ENCODE measurements around the gene VPS41. TPM values are rescaled to one million over a fixed set of nuclear protein-coding genes. Genes with fewer than 3 reads are reported as not detected.

Gene VPS41
- total and polyA plus RNA-seq, 4 donors: 9.2 to 24.1 (median 16.1) TPM

GRCh38 chr7:38938001-38938485, 29.1 kb upstream of the VPS41 start:
- Histone ChIP-seq H3K9ac (ENCODE audit: low read depth in 1 of 2, low read length in 2 of 2) (no peak overlapping the region), H3K4me1 (ENCODE audit: control insufficient read depth in 4 of 4, insufficient read depth in 4 of 4, low read length in 3 of 4) (peaks cover 0 to 10% (median 4%) of the 10 kb centered on the region in 4 donors), H3K36me3 (ENCODE audit: control insufficient read depth in 4 of 4, insufficient read depth in 3 of 4, low read depth in 1 of 4, low read length in 3 of 4) (no peaks in the 10 kb centered on the region), H3K27ac (ENCODE audit: low read depth in 1 of 2, low read length in 2 of 2) (no peak overlapping the region), H3K9me3 (ENCODE audit: control insufficient read depth in 4 of 4, low read length in 3 of 4) (no peaks in the 10 kb centered on the region), H3K4me3 (ENCODE audit: low read depth in 1 of 3, low read length in 3 of 3) (no peak overlapping the region), H3K27me3 (ENCODE audit: control insufficient read depth in 4 of 4, insufficient read depth in 4 of 4, low read length in 3 of 4) (no peaks in the 10 kb centered on the region)
- TF ChIP-seq, protein P1, sequence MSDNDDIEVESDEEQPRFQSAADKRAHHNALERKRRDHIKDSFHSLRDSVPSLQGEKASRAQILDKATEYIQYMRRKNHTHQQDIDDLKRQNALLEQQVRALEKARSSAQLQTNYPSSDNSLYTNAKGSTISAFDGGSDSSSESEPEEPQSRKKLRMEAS (IDR thresholded peaks at IDR 0.05): no peak
- TF ChIP-seq ATF3 (IDR thresholded peaks at IDR 0.05): no peak
- no peak for TF ChIP-seq FOXA2 (IDR thresholded peaks at IDR 0.05)
- TF ChIP-seq, protein P2, sequence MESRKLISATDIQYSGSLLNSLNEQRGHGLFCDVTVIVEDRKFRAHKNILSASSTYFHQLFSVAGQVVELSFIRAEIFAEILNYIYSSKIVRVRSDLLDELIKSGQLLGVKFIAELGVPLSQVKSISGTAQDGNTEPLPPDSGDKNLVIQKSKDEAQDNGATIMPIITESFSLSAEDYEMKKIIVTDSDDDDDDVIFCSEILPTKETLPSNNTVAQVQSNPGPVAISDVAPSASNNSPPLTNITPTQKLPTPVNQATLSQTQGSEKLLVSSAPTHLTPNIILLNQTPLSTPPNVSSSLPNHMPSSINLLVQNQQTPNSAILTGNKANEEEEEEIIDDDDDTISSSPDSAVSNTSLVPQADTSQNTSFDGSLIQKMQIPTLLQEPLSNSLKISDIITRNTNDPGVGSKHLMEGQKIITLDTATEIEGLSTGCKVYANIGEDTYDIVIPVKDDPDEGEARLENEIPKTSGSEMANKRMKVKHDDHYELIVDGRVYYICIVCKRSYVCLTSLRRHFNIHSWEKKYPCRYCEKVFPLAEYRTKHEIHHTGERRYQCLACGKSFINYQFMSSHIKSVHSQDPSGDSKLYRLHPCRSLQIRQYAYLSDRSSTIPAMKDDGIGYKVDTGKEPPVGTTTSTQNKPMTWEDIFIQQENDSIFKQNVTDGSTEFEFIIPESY (IDR thresholded peaks at IDR 0.05): no peak
- TF ChIP-seq, protein P3, sequence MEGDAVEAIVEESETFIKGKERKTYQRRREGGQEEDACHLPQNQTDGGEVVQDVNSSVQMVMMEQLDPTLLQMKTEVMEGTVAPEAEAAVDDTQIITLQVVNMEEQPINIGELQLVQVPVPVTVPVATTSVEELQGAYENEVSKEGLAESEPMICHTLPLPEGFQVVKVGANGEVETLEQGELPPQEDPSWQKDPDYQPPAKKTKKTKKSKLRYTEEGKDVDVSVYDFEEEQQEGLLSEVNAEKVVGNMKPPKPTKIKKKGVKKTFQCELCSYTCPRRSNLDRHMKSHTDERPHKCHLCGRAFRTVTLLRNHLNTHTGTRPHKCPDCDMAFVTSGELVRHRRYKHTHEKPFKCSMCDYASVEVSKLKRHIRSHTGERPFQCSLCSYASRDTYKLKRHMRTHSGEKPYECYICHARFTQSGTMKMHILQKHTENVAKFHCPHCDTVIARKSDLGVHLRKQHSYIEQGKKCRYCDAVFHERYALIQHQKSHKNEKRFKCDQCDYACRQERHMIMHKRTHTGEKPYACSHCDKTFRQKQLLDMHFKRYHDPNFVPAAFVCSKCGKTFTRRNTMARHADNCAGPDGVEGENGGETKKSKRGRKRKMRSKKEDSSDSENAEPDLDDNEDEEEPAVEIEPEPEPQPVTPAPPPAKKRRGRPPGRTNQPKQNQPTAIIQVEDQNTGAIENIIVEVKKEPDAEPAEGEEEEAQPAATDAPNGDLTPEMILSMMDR (IDR thresholded peaks at IDR 0.05; ENCODE audit: low read depth, low read length, missing input control): no peak
- no peak for TF ChIP-seq SP1 (IDR thresholded peaks at IDR 0.05)
- TF ChIP-seq, protein P4, sequence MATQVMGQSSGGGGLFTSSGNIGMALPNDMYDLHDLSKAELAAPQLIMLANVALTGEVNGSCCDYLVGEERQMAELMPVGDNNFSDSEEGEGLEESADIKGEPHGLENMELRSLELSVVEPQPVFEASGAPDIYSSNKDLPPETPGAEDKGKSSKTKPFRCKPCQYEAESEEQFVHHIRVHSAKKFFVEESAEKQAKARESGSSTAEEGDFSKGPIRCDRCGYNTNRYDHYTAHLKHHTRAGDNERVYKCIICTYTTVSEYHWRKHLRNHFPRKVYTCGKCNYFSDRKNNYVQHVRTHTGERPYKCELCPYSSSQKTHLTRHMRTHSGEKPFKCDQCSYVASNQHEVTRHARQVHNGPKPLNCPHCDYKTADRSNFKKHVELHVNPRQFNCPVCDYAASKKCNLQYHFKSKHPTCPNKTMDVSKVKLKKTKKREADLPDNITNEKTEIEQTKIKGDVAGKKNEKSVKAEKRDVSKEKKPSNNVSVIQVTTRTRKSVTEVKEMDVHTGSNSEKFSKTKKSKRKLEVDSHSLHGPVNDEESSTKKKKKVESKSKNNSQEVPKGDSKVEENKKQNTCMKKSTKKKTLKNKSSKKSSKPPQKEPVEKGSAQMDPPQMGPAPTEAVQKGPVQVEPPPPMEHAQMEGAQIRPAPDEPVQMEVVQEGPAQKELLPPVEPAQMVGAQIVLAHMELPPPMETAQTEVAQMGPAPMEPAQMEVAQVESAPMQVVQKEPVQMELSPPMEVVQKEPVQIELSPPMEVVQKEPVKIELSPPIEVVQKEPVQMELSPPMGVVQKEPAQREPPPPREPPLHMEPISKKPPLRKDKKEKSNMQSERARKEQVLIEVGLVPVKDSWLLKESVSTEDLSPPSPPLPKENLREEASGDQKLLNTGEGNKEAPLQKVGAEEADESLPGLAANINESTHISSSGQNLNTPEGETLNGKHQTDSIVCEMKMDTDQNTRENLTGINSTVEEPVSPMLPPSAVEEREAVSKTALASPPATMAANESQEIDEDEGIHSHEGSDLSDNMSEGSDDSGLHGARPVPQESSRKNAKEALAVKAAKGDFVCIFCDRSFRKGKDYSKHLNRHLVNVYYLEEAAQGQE (IDR thresholded peaks at IDR 0.05): no peak
- no peak for TF ChIP-seq FOXA1 (IDR thresholded peaks at IDR 0.05)
- TF ChIP-seq EGR1 (IDR thresholded peaks at IDR 0.05; ENCODE audit: low read depth in 2 of 2): no peak
- no peak for TF ChIP-seq RAD21 (IDR thresholded peaks at IDR 0.05)
- TF ChIP-seq RXRA (IDR thresholded peaks at IDR 0.05): no peak
- no peak for TF ChIP-seq HNF4A (conservative IDR thresholded peaks at IDR 0.05)
- DNase-seq (ENCODE audit: low spot score): no peak
- WGBS: 67% methylated on average over 1 of the region's 1 CpG

DNA sequence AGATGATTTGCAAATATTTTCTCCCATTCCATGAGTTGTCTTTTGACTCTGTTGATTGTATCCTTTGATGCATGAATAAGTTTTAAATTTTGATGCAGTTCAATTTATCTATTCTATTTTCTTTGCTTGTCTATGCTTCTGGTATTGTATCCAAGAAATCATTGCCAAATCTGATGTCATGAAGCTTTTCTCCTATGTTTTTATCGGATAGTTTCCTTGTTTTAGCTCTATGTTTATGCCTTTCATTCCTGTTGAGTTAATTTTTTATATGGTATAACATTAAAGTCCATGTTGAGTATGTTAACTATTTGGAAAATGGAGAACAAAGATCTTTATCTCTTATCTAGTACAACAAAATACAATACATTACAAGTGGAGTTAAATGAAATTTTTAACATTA, 27.6 kb upstream of the VPS41 start:
- H3K27me3 ChIP-seq (ENCODE audit: control insufficient read depth in 4 of 4, insufficient read depth in 4 of 4, low read length in 3 of 4): no peaks in the 10 kb centered on the region
- no peak overlapping the region for H3K9ac ChIP-seq (ENCODE audit: low read depth in 1 of 2, low read length in 2 of 2)
- TF ChIP-seq RAD21 (IDR thresholded peaks at IDR 0.05): no peak
- TF ChIP-seq, protein P2 (IDR thresholded peaks at IDR 0.05): no peak
- TF ChIP-seq EGR1 (IDR thresholded peaks at IDR 0.05; ENCODE audit: low read depth in 2 of 2): no peak
- TF ChIP-seq FOXA1 (IDR thresholded peaks at IDR 0.05): no peak
- no peak for DNase-seq (ENCODE audit: low spot score)
- peaks cover 0 to 6% (median 0%) of the 10 kb centered on the region in 4 donors for H3K4me1 ChIP-seq (ENCODE audit: control insufficient read depth in 4 of 4, insufficient read depth in 4 of 4, low read length in 3 of 4)
- no peak overlapping the region for H3K27ac ChIP-seq (ENCODE audit: low read depth in 1 of 2, low read length in 2 of 2)
- no peak overlapping the region for H3K4me3 ChIP-seq (ENCODE audit: low read depth in 1 of 3, low read length in 3 of 3)
- H3K36me3 ChIP-seq (ENCODE audit: control insufficient read depth in 4 of 4, insufficient read depth in 3 of 4, low read depth in 1 of 4, low read length in 3 of 4): no peaks in the 10 kb centered on the region
- no peaks in the 10 kb centered on the region for H3K9me3 ChIP-seq (ENCODE audit: control insufficient read depth in 4 of 4, low read length in 3 of 4)
- 82% methylated on average over 1 of the region's 1 CpG for WGBS

Measured in liver (tissue), 9 donors.